PC-3 (cell line): Measurements from ENCODE around the gene PRAMEF17. TPM values are rescaled to one million over a fixed set of nuclear protein-coding genes. Genes with fewer than 3 reads are reported as not detected.
"Not testable (repeated sequence)": the region's sequence is repeated elsewhere in the genome, so short reads cannot be mapped to it uniquely, and the experiment has no call there.

Experiments
- ATAC-seq: fragments of 200-7000 bp; cut with Tn5 transposase; 2 replicates; pipeline ENCODE4 v1.9.1; 2020; ENCODE audit warnings: mild to moderate bottlenecking, moderate library complexity
- Bru-seq: library from RNA; stranded (reverse); fragments of 400-500 nt; gene quantifications from one replicate; lab custom pipeline; 2021; lab: Mats Ljungman, UMichigan
- BruChase-seq, 2 experiments: library from RNA; stranded (reverse); fragments of 400-500 nt; gene quantifications; one replicate each; lab custom pipeline; 2021; lab: Mats Ljungman, UMichigan
- BruUV-seq: library from RNA; stranded (reverse); fragments of 400-500 nt; replicated peaks from 2 replicates; lab custom pipeline; 2021; lab: Mats Ljungman, UMichigan
- CTCF ChIA-PET: fragments of 300-600 bp; sonication (Branson Sonifier 250); formaldehyde crosslinking; loops from one replicate; lab custom pipeline; 2022; ENCODE audit warnings: antibody characterized with exemption; lab: Charles Lee
- POLR2A ChIA-PET: fragments of 300-600 bp; sonication (Branson Sonifier 250); formaldehyde crosslinking; loops from one replicate; lab custom pipeline; 2022; ENCODE audit warnings: antibody characterized with exemption; ENCODE audit not compliant: unreplicated experiment; lab: Charles Lee
- DNase-seq: peaks from one replicate; pipeline ENCODE4 v3.0.0-alpha.2; 2015
- H2AFZ ChIP-seq: fragments of 300-600 bp; sonication (generic); 2 replicates; pipeline ENCODE4 v1.6.0; 2016; ENCODE audit warnings: antibody characterized with exemption, low read length
- H3F3A ChIP-seq: fragments of 300-600 bp; sonication (generic); one replicate; pipeline ENCODE4 v1.6.0; 2017; ENCODE audit warnings: antibody characterized with exemption, low read length, control low read depth, mild to moderate bottlenecking; ENCODE audit not compliant: unreplicated experiment
- H3K27ac ChIP-seq: fragments of 300-600 bp; sonication (generic); 2 replicates; pipeline ENCODE4 v1.5.1; 2016; ENCODE audit warnings: mild to moderate bottlenecking, low read length
- H3K27me3 ChIP-seq: fragments of 300-600 bp; sonication (generic); 2 replicates; pipeline ENCODE4 v1.6.1; 2016; ENCODE audit warnings: low read length, mixed read lengths
- H3K36me3 ChIP-seq: fragments of 300-600 bp; sonication (generic); 2 replicates; pipeline ENCODE4 v1.6.1; 2016; ENCODE audit warnings: low read depth, mixed run types, low read length, mixed read lengths
- H3K4me1 ChIP-seq: fragments of 300-600 bp; sonication (generic); 2 replicates; pipeline ENCODE4 v1.5.1; 2016; ENCODE audit warnings: low read length; ENCODE audit not compliant: insufficient read depth
- H3K4me2 ChIP-seq: fragments of 300-600 bp; sonication (generic); 2 replicates; pipeline ENCODE4 v1.6.0; 2016; ENCODE audit warnings: low read length
- H3K4me3 ChIP-seq: fragments of 300-600 bp; sonication (generic); 2 replicates; pipeline ENCODE4 v1.5.1; 2016; ENCODE audit warnings: mild to moderate bottlenecking, low read length, mixed read lengths
- H3K79me2 ChIP-seq: fragments of 300-600 bp; sonication (generic); 2 replicates; pipeline ENCODE4 v1.6.1; 2017; ENCODE audit warnings: low read length, mixed read lengths
- H3K9ac ChIP-seq: fragments of 300-600 bp; sonication (generic); 2 replicates; pipeline ENCODE4 v1.6.0; 2016; ENCODE audit warnings: mild to moderate bottlenecking, low read length
- H3K9me2 ChIP-seq: fragments of 300-600 bp; sonication (generic); replicated peaks from 2 replicates; pipeline ENCODE4 v1.6.1; 2016; ENCODE audit warnings: mixed run types, low read length, mixed read lengths
- H3K9me3 ChIP-seq: fragments of 300-600 bp; sonication (generic); 2 replicates; pipeline ENCODE4 v1.6.1; 2016; ENCODE audit warnings: low read length, mixed read lengths
- H4K20me1 ChIP-seq: fragments of 300-600 bp; sonication (generic); 2 replicates; pipeline ENCODE4 v1.6.1; 2016; ENCODE audit warnings: low read length, mixed read lengths
- intact Hi-C: fragments of 100-400 bp; cut with micrococcal nuclease; formaldehyde crosslinking; loops from 2 replicates; pipeline ENCODE4 v1.9.0; 2023
- long read RNA-seq: library from polyadenylated mRNA; unstranded; transcript quantifications from one replicate; pipeline ENCODE4 v2.0.0, GENCODE V29; 2021; ENCODE audit not compliant: unreplicated experiment
- total RNA-seq: library from RNA; depleted of rRNA; stranded (reverse); fragments of >200 nt; gene quantifications from 2 replicates; pipeline ENCODE4 v1.2.3, GENCODE V29; 2014; rRNA removed

The PRAMEF17 gene, protein sequence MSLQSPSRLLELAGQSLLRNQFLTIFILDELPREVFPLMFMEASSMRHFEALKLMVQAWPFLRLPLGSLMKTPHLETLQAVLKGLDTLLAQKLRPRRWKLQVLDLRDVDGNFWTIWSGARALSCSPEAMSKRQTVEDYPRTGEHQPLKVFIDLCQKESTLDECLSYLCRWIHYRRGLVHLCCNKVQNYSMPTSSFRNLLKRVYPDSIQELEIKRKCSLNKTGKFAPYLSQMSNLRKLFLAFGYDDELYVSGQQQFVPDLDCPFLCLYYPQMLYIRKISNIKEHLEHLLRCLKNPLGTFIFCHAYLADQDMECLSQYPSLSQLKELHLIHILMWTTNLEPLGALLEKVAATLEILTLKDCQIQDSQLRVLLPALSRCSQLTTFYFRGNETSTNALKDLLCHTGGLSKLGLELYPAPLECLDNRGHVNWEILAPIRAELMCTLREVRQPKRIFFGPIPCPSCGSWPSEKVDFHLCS
- not detected in 2 replicates for total RNA-seq
- not detected for Bru-seq, nascent RNA
- not detected for BruChase-seq, experiment 1, labeled RNA remaining after a 6-hour chase
- not detected for BruChase-seq, experiment 2, labeled RNA remaining after a 2-hour chase
- long read RNA-seq, result 0 reads

DNA sequence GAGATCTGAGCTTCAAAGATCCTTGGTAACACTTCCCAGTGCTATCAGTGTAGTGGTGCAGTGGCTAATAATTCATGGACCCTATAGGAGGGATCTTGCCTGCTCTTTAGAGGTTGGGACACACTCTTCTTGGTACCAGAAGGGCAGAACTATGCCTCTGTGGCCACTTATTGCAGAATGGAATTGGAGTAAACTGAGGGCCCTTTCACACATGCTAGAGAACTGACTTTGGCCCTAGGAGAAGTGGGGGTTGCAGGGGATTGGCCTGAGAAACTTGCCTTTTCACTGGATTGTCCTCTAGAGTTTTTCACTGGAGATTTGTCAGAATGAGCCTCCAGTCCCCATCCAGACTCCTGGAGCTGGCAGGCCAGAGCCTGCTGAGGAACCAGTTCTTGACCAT, at the start of gene PRAMEF17:
Gene PRAMEF17 (plus strand): TSS at position 301 of the 400 bp plus-strand sequence. CDS start 26 bp downstream, at position 327.
- intact Hi-C loops, DNase-seq, H3K27ac ChIP-seq, H3K9ac ChIP-seq, POLR2A ChIA-PET, CTCF ChIA-PET, H3K36me3 ChIP-seq, H2AFZ ChIP-seq, H3K4me1 ChIP-seq, BruUV-seq, ATAC-seq, H4K20me1 ChIP-seq, H3K4me3 ChIP-seq, H3K9me3 ChIP-seq, H3K4me2 ChIP-seq, H3K9me2 ChIP-seq, H3K79me2 ChIP-seq, H3F3A ChIP-seq, H3K27me3 ChIP-seq: not testable (repeated sequence)

GRCh38 chr1:13342496-13342895, 46.9 kb upstream of the PRAMEF17 start:
- ATAC-seq, H3K79me2 ChIP-seq, H3K4me2 ChIP-seq, H3K27ac ChIP-seq, DNase-seq, H2AFZ ChIP-seq, H3K27me3 ChIP-seq, H3K4me1 ChIP-seq, H3K36me3 ChIP-seq, H3K9me2 ChIP-seq, H3F3A ChIP-seq, intact Hi-C loops, H4K20me1 ChIP-seq, H3K9me3 ChIP-seq, H3K4me3 ChIP-seq, CTCF ChIA-PET, H3K9ac ChIP-seq, POLR2A ChIA-PET, BruUV-seq: not testable (repeated sequence)

DNA sequence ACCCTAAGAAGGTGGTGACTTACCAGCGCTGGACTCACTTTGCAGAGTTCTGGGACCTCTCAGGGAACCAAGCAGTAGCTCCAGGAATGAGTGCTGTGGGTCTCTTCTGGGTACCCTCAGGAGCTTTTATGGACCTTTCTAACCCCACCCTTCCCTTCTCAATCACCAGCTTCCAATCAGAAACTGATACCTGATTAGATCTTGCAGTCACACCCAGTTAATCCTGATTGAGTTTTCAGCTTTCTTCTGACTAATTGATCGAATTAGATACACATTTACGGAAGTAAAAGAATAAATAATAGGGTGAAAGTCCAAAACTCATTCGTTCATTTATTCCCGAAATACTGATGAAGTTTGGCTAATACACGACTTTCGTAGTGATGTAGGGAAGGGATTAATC, 42.4 kb upstream of the PRAMEF17 start, which contains the start of gene PRAMEF14:
Gene PRAMEF14 (minus strand): TSS at position 101 of the 400 bp plus-strand sequence. CDS start 1,820 bp downstream, outside the sequence.
- ATAC-seq, H3K36me3 ChIP-seq, H3K4me1 ChIP-seq, H3K9ac ChIP-seq, H4K20me1 ChIP-seq, H3K27ac ChIP-seq, H3K9me2 ChIP-seq, H2AFZ ChIP-seq, CTCF ChIA-PET, POLR2A ChIA-PET, H3K79me2 ChIP-seq, H3K4me3 ChIP-seq, DNase-seq, intact Hi-C loops, BruUV-seq, H3K4me2 ChIP-seq, H3K9me3 ChIP-seq, H3K27me3 ChIP-seq, H3F3A ChIP-seq: not testable (repeated sequence)

DNA sequence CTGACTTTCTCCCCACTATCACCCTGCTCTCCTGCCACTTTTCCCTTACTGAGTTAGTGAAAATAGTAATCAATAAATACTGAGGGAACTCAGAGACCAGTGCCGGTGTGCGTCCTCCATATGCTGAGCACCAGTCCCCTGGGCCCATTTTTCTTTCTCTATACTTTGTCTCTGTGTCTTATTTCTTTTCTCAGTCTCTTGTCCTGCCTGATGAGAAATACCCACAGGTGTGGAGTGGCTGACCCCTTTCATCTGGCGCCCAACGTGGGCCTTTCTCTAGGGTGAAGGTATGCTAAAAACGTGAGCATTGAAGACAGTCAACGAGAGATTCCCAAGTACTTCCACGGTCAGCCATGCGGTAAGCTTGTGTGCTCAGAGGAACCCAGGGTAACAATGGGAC, 36.0 kb upstream of the PRAMEF17 start:
- H3K9me2 ChIP-seq, BruUV-seq, H3K4me3 ChIP-seq, H3K9me3 ChIP-seq, H3K27ac ChIP-seq, H3F3A ChIP-seq, ATAC-seq, H2AFZ ChIP-seq, POLR2A ChIA-PET, H3K27me3 ChIP-seq, DNase-seq, H3K9ac ChIP-seq, H3K4me1 ChIP-seq, H3K4me2 ChIP-seq, H3K79me2 ChIP-seq, H4K20me1 ChIP-seq, H3K36me3 ChIP-seq, intact Hi-C loops, CTCF ChIA-PET: not testable (repeated sequence)

- H4K20me1 ChIP-seq, H3K9ac ChIP-seq, H3K4me3 ChIP-seq, H3K4me2 ChIP-seq, DNase-seq, H3K9me3 ChIP-seq, H3F3A ChIP-seq, CTCF ChIA-PET, H3K27ac ChIP-seq, ATAC-seq, POLR2A ChIA-PET, H3K4me1 ChIP-seq, BruUV-seq, H3K9me2 ChIP-seq, intact Hi-C loops, H3K27me3 ChIP-seq, H2AFZ ChIP-seq, H3K36me3 ChIP-seq, H3K79me2 ChIP-seq: not testable (repeated sequence)
Measured at GRCh38 chr1:13354475-13354874, 35.0 kb upstream of the PRAMEF17 start.
